ENCODE results near the gene ADAMTSL1.

Gene ADAMTSL1

DNA sequence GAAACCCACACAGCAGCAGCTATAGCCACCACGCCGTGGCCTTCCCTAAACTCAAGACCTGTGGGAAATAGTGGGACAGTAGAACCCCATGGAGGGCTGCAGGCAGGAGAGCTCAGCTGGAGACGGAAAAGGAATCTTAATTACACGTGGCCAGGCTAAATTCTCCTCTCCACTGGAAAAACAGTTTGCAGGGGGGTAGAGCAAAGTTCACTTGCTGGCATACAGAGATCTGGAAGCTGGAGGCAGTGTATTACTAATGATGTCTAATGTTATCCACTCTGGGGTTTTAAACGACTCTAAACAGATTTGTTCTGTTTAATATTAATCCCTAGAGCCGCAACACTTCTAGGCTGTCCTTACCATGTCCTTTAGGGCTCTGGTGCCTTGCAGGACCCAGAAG, 302.0 kb downstream of the ADAMTSL1 start:
- DNase-seq (ENCODE audit: low spot score) = no peak

DNA sequence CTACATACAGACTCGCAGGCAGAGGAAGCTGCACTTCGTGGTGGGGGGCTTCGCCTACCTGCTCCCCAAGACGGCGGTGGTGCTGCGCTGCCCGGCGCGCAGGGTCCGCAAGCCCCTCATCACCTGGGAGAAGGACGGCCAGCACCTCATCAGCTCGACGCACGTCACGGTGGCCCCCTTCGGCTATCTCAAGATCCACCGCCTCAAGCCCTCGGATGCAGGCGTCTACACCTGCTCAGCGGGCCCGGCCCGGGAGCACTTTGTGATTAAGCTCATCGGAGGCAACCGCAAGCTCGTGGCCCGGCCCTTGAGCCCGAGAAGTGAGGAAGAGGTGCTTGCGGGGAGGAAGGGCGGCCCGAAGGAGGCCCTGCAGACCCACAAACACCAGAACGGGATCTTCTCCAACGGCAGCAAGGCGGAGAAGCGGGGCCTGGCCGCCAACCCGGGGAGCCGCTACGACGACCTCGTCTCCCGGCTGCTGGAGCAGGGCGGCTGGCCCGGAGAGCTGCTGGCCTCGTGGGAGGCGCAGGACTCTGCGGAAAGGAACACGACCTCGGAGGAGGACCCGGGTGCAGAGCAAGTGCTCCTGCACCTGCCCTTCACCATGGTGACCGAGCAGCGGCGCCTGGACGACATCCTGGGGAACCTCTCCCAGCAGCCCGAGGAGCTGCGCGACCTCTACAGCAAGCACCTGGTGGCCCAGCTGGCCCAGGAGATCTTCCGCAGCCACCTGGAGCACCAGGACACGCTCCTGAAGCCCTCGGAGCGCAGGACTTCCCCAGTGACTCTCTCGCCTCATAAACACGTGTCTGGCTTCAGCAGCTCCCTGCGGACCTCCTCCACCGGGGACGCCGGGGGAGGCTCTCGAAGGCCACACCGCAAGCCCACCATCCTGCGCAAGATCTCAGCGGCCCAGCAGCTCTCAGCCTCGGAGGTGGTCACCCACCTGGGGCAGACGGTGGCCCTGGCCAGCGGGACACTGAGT, 303.2 kb downstream of the ADAMTSL1 start:
- no peak for DNase-seq (ENCODE audit: low spot score)

DNA sequence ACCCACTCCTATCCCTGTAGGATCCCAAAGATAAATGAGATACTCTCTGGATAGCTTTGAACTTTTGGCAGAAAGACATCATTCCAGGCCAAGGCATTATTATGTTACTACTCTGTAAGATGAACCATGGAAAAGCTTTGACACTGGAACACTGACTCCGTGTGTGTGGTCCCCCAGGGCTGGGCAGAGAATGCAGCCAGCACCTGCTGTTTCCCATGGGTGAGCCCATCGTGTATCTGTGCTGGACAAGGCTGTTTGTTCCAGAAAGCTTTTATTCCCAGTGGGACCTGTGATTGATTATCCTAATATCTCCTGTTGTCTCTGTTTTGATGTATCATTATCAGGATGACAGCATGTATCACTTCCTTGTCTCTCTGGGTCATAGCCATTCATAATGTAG, 304.2 kb downstream of the ADAMTSL1 start:
- no peak for DNase-seq (ENCODE audit: low spot score)

DNA sequence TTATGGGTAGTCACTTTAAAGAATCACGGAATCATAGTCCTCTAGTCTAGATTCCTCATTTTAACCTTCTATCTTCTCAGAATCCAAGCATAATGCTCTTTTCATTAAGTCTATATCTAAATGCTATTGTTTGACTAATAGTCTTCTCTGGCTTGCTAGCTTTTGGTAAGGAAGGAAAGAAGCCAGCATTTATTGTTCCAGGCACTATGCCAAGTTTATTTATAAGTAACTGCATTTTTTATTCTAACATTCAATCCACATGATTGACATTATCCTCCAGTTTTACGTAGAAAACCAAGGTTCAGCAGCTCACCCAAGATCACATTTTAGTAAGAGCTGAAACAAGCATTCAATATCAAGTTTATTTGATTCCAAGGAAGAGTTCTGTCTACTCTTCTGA, 304.9 kb downstream of the ADAMTSL1 start:
- no peak for DNase-seq (ENCODE audit: low spot score)

DNA sequence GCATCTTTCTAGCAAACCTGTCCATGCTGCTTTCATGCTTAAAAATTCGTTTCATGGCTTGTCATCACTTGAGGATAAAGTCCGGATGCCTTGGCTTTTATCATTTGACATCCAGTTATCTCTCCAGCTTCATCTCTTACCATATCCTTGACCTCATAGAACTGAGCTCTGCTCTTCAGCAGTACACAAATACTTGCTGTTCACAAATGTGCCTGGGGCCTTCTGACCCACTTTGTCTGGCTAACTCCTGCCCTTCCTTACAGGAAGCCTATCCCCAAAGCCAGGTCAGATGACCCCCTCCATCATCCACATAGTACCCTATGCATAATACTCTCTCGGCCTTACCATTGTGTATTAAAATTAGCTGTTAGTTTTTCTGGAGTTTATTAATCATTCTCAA, 310.0 kb downstream of the ADAMTSL1 start:
- no peak for DNase-seq (ENCODE audit: low spot score)

DNA sequence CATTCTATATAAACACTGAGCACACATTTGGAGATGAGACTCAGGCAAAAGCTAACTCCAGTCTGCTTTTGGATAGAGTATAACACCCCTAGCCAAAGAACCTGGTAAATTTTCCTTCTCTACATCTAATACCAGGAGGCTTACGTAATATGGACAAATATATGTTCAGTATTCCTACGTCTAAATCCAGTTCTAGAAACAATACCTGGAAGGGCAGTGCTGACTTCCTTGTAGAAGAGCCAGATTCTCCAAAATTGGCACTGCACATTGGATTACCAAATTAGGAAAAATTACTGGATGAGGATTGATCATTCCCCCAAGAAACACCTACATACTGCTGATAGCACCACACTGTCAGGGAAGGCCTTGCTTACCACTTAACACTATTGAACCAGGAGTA, 311.7 kb downstream of the ADAMTSL1 start:
- DNase-seq (ENCODE audit: low spot score) = no peak

DNA sequence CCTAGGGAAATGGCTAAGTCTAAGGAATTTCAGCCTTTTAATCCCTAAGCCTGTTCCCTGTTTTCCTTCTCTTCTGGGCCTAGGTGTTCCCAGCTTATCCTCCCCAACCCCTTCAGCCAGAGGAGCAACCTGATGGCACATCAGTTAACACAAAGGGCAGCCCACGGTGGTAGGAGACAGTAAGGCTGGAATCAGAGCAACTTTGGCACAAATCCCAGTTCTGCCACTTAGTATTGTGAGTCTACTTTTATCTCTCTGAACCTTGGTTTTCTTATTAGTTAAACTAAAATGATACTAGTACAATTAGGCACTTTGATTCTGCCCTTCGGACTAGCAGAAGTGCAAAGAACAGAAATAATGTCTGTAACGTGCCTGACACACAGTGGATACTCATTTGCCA, 312.2 kb downstream of the ADAMTSL1 start:
- no peak for DNase-seq (ENCODE audit: low spot score)

DNA sequence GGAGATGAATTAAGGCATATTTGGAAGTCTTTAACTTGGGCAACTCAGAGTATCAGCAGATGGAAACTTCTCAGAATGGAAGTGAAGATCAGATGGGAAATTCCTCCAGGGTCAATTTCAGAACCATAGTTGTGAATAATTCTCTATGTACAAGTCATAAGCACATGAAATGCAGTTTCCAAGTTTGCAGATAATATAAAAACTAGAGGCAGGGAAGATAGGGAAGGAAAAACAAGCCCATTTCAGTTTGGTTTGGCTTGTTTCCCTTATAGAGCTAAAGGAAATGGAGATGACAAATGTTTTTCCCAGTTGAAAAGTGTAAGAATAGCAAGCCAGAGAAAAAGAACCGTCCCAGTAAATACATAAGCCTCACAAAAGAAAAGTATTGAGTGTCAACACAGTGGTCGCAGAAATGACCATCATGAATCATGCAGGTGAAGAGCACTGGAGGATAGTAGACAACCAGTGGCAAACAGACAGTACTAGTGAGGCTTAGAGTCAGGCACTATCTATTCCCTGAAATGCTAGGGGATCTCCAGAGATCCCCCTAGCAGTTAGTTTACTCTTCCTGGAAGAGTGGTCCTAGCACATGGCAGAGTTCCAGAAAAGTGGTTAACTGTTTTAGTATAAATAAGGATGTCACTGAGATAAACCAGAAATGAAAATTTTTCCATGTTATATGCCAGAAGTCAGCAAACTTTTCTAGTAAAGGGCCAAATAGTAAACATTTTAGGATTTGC, 313.1 kb downstream of the ADAMTSL1 start:
- no peak for DNase-seq (ENCODE audit: low spot score)

DNA sequence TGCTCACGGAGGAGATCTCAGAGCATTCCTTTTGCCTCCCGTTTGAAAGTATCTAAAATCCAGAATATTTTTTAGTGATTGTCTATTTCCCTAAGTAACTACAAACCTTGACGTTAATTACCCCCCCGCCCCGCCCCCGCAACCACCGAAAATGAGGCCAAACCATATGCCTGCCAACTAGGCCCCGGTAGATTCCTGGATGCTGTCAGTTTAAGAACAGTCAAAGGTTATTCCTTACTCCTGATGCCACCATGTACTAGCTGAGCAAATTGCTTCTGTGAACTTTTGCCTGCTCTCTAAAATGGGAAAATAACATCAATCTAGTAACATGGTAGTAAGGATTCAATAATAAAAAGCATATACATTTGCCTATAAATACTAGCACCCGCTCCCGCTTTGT, 314.3 kb downstream of the ADAMTSL1 start:
- no peak for DNase-seq (ENCODE audit: low spot score)

DNA sequence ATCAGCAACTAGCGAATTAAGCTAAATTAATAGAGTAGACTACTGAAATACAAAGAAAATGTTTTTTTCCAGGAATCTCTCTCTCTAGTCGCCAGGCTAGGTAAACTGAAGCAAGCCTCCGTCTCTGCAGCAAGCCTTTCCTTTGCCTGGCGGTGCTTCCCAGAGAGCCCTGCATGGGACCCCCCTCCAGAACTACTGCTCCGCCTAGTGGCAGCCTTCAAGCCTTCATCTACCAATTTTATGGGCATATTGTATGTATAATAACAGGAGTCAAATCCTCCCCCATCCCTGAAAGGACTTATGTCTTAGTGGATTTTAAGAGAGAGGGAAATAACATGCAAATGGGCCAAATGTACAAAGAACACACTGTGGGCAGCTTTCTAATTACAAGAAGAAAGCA, 317.1 kb downstream of the ADAMTSL1 start:
- DNase-seq (ENCODE audit: low spot score) = peak; percentile 68

DNA sequence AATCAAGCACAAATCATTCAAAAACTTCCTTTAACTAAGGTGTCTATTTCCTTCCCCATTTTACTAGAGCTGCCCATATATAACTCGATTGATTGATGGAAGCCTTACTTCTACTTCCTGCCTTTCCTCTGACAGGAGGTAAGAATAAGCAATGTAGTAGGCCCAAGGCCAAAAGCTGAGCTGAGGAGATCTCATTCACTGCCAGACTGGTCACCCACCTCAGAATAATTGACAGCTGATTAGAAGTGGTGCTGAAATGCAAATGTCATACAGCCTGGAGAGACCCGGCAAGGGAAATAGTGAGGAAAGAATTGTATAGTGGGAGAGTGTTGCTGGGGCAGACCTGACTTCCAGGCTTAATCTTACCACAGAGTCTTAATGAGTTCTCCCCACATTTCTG, 319.2 kb downstream of the ADAMTSL1 start:
- DNase-seq (ENCODE audit: low spot score) = no peak

DNA sequence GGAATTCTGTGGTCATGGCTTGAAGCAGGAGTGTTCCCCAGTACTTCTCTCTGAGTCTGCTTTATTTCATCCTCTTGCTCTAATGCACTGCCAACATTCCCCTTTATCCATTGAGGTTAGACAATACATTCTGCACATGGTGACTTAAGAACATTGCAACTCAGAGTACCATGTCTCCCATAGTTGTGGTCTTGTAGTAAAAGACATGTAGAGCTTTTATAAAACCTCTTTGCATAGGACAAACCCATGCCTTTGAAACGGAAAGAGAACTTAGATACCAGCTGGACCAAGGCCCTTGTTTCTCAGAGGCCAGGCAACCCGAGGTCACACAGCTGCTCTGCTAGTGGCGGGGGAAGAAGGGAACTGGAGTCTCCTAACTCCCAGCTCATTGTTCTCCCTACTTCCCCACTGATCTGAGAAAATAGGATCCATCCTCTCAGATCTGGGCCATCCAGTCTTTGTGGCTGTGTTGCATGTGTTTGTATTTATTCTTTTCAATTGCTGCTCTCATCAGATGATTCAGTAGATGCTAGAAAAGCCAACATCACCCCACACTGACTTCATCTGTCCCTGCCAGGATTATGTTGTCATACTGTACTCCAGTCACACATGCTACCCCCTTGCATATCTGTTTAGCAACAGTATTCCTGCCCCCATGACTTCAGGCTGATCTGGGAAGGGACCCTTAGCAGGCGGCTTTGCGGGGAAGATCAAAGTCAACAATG, 322.2 kb downstream of the ADAMTSL1 start:
- no peak for DNase-seq (ENCODE audit: low spot score)

DNA sequence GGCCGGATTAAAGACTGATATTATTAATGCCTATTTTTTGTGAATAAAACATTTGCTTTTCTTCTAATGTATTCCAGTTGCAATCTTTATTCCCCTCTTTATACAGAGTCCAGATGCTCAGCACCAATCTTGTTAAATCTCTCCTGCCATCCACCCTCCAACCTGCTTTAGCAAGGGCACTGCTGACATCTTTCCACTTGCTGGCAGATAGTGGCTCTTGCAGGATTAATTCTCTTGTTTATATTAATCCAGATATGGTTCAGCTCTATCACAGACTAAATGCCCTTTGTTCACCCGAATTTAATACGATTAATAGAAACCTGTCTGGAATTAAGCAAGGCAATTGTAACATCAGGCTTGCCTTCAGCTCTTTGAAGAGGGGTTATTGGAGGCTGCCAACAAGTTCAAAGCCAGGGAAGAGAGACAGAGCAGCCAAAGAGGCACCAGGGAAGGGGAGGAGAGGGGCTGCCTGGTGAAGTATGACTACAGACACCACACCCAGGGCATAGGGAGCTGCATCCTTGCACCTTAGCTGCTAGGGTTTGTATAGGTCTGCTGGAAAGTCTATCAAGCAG, 322.8 kb downstream of the ADAMTSL1 start:
- no peak for DNase-seq (ENCODE audit: low spot score)

DNA sequence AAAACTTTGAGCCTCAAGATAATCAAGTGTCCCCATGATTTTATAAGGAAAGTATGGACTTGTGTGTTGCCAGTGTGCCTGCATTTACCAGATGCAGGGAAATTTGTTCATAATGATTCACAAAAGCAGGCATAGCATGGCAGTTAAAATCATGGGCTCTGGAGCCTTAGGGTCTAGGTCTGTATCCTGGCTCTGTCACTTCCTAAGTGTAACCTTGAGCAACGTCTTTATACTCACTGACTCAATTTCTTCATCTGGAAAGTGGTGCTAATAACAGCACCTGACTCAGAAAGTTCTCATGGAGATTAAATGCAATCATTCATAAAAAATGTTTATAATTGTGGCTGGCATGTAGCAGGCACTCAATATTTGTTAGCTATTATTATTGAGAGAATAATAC, 324.2 kb downstream of the ADAMTSL1 start:
- no peak for DNase-seq (ENCODE audit: low spot score)

DNA sequence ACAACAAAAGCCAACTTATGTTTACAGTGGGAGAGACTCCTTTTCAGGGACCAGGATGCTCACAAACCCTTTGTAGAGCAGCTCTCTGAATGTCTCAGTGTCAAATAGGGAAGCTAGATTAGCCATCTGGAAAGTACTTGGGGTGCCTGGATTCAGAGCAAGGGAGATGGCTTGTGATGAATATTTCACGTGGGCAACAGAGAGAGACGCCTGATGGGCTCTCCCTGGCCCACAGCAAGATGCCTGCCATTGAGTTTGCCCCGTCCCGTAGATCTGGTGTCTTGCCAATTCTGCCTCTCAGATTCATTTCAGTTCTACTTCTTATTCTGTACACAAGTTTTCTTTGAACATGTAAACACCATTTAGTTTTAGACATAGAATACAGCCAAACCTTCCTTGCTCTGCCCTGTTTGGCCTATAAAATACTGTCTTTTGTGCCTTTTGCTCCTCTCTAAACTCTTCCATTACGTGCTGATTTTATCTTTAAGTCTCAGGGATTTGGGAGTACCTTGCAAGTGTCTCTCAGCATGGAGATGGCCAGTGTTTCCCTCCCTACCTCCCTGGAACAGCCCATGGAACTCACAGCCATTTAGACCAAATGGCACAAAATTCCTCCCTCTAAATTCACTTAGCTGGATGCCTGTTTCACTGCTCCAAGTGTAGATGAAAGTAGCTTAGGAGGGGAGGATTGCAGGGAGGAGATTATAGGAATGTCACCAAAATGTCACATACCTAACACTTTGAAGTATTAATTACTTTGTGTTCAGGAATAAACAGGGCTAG, 324.7 kb downstream of the ADAMTSL1 start:
- no peak for DNase-seq (ENCODE audit: low spot score)

DNA sequence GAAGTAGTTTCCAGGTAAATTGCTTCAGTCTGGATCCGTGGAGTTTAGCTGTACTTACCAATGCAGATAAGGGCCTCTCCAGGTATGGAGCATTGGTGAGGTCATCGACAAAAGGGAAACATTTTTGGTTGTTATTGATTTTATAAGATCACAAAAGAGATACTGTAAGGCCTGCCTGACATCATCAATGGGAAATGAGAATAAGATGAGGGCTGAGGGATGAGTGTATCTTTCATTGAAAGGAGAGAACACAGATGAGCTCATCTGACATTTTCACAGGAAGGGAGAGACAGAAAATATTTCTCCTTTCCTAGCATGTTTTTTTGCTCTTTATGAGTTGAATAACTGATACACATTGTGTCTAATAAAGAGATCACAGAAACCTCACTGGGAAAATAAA, 325.5 kb downstream of the ADAMTSL1 start:
- no peak for DNase-seq (ENCODE audit: low spot score)

DNA sequence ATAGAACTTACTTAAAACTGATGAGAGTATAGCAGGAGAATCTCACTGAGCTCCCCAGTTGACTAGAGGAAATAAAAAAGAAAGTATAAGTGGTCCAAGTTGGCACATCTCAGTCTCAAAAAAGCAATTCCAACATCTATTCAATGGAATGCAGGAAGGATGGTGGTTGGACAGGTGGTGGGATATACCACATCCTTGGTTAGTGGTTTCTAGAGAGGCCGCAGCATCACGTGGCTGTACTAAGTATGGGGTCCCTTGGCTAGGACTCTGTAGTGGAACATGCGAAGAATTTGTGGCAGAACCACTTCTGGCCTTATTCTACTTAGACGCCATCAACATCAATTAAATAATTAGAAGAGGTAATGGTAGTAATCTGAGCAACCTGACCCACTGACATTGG, 326.6 kb downstream of the ADAMTSL1 start:
- no peak for DNase-seq (ENCODE audit: low spot score)

DNA sequence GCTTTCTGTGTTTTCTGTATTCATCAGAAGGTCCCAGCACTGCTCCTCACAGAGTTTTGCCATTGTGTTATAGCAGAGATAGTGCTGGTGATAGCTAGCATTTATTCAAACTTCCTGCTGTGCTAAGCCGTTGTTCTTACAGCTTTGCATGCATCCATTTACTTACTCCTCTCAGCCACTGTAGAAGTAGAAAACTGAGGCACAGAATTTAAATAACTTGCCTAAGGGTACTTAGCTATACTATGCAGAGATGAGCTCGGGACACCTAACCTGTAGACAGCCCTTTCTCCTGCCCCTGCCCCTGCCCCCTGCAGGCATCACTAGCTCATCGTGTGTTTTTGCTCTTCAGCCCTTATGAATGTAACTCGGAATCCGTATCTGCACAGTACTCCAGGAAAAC, 331.4 kb downstream of the ADAMTSL1 start:
- no peak for DNase-seq (ENCODE audit: low spot score)

DNA sequence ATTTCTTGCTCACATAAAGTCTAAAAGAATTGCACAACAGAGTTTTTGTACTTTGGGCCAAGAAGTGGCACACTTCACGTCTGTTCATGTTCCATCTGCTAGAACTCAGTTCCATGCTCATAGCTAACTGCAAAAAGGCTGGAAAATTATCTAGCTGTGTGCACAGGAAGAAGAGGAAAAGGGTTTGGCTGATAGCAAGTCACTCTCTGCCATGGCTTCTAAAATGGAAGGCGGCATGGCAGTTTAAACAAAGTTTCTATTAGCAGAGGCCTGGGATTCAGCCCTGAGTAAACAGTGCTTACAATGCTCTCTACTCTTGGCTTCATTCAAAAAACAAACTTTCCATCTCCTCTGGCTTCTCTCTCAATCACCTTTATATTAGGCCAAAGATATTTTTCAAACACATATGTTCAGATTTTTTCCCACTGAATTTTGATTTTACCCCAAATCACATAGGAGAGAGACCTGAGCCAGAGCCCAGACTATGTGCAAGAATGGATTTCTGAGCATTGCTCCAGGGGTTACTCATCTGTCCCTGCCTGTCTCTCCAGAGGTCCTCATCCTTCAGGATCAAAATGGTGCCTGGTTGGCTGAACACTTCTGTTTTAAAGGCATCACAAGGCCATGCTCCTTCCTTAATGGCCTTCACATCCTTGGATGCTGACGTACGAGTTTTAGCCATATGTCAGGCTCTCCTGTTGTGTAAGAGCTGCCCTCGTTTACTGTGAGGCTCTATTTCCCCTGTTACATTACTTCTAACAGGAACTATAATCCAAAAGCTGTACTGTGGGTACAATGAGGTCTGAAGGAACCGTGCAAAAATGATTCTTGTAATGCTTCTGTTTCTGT, 332.5 kb downstream of the ADAMTSL1 start:
- no peak for DNase-seq (ENCODE audit: low spot score)

DNA sequence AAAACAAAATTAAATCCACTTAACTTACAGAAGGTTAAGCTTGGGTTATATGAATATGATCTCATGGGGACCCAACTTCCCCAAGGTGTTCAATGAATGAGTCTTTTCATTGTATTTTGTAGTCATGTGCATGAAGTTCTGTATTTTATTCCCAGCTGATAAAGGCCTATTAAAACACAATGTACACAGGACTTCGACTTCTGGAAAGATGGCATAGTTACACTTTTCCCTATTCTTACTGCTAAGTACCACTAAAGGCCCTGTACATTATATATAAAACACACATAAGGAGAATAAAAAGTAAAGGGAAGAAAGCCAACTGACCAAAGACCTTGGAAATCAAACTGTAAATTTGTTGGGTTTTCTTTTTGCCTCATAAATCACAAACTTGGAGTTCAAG, 336.6 kb downstream of the ADAMTSL1 start:
- no peak for DNase-seq (ENCODE audit: low spot score)

DNA sequence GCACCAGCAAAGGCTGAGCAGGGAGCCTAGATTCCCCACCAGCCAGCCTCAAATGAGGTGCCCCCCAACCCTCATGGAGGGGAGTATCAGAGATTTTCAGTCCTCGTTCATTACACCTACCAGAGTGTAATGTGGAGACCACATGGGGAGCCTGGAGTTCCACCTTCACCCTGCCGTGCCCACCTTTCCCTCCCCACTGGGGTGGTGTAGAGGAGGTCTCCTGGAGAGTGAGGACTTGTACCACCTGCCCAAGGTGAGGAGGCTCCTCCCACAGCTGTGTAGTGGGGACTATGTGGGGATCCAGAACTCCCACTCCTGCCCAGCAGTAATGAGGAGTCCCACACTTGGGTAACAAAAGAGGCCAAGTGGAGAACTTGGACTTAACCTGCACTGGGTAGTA, 337.2 kb downstream of the ADAMTSL1 start:
- DNase-seq (ENCODE audit: low spot score) = no peak
